ENCODE measurements around the gene ARHGAP22. TPM values are rescaled to one million over a fixed set of nuclear protein-coding genes. Genes with fewer than 3 reads are reported as not detected.

The ARHGAP22 gene
- polyA plus RNA-seq, 3 donors: 1.5 to 7.8 (median 1.9) TPM

- Histone ChIP-seq H3K4me3 (replicated peaks in 1 of 3; ENCODE audit: low read depth in 2 of 3, low read length in 3 of 3) (no peak overlapping the region), H3K36me3 (replicated peaks in 1 of 2; ENCODE audit: control insufficient read depth in 1 of 2, insufficient read depth in 2 of 2, low read length in 2 of 2) (no peaks in the 10 kb centered on the region), H3K79me2 (ENCODE audit: insufficient read depth, low read length) (no peaks in the 10 kb centered on the region), H3K4me1 (ENCODE audit: control insufficient read depth in 1 of 2, insufficient read depth in 2 of 2, low read length in 2 of 2) (peaks cover 20 to 28% of the 10 kb centered on the region in 2 donors), H3K27ac (ENCODE audit: low read depth in 1 of 2, low read length in 2 of 2) (no peak overlapping the region), H3K9ac (ENCODE audit: insufficient read depth, low read length, poor library complexity, severe bottlenecking) (no peak overlapping the region), H2AFZ (ENCODE audit: insufficient read depth, low read depth, low read length, poor library complexity, severe bottlenecking) (no peak overlapping the region), H4K20me1 (ENCODE audit: insufficient read depth, low read length) (no peaks in the 10 kb centered on the region), H3K9me3 (replicated peaks in 1 of 2; ENCODE audit: control insufficient read depth in 1 of 2, insufficient read depth in 1 of 2, low read length in 2 of 2) (no peaks in the 10 kb centered on the region), H3K27me3 (ENCODE audit: control insufficient read depth in 2 of 2, insufficient read depth in 2 of 2, low read length in 2 of 2) (no peaks in the 10 kb centered on the region), H3K4me2 (replicated peaks; ENCODE audit: extremely low read depth, low read length, poor library complexity, severe bottlenecking) (no peak overlapping the region)
- H3K27me3 Mint-ChIP-seq (ENCODE audit: low read depth in 3 of 3): peaks cover 0 to 11% (median 2%) of the 10 kb centered on the region in 3 donors
- H3K9me3 Mint-ChIP-seq: peaks cover 0 to 6% (median 2%) of the 10 kb centered on the region in 7 donors
- peaks cover 30% of the 10 kb centered on the region for H3K4me1 Mint-ChIP-seq
- TF ChIP-seq CTCF (IDR thresholded peaks at IDR 0.05): no peak
- peak overlapping the region in 4 of 7 donors; percentile 5 to 64 (median 37) for H3K27ac Mint-ChIP-seq
- DNase-seq: peak in 2 of 3 donors; percentile 54 to 61
- WGBS (ENCODE audit: insufficient coverage): 80% methylated on average over 2 of the region's 3 CpGs
- no peak overlapping the region for H3K4me3 Mint-ChIP-seq
- H3K36me3 Mint-ChIP-seq: no peaks in the 10 kb centered on the region
- intact Hi-C loops (cut with micrococcal nuclease): no loop called here
These were observed 7.5 kb upstream of the ARHGAP22 start for GRCh38 chr10:48612236-48612943.

DNA sequence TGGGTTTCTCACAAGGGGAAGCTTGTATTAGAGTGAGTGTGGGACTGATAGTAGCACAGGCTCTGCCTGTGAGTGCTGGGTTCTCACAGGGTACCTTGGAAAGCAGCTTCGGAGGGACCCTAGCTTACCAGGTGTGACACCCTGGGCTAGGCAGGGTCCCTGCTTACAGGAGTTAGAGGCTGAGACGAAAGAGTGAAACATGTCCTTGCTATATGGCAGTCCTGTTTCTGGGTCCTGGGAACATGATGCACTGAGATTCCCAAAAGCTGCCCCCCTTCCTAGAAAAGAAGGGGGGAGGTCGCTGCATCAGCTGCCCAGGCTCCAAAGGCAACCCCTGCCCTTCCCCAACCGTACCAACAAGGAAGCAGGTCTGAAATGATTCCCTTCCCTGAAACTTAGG lies 6.3 kb upstream of the ARHGAP22 start:
- no peak overlapping the region for H3K4me3 ChIP-seq (replicated peaks in 1 of 3; ENCODE audit: low read depth in 2 of 3, low read length in 3 of 3)
- TF ChIP-seq CTCF (IDR thresholded peaks at IDR 0.05): no peak
- H3K36me3 ChIP-seq (replicated peaks in 1 of 2; ENCODE audit: control insufficient read depth in 1 of 2, insufficient read depth in 2 of 2, low read length in 2 of 2): no peaks in the 10 kb centered on the region
- 100% methylated on average over 2 of the region's 4 CpGs for WGBS (ENCODE audit: insufficient coverage)
- Mint-ChIP-seq H3K27ac (peak overlapping the region in 1 of 7 donors; percentile 13), H3K36me3 (peaks cover 0 to 3% of the 10 kb centered on the region in 2 donors), H3K9me3 (peaks cover 0 to 6% (median 4%) of the 10 kb centered on the region in 7 donors), H3K4me3 (no peak overlapping the region), H3K4me1 (peaks cover 42% of the 10 kb centered on the region), H3K27me3 (ENCODE audit: low read depth in 3 of 3) (peaks cover 0 to 13% (median 2%) of the 10 kb centered on the region in 3 donors)
- H2AFZ ChIP-seq (ENCODE audit: insufficient read depth, low read depth, low read length, poor library complexity, severe bottlenecking): no peak overlapping the region
- H3K4me2 ChIP-seq (replicated peaks; ENCODE audit: extremely low read depth, low read length, poor library complexity, severe bottlenecking): no peak overlapping the region
- H4K20me1 ChIP-seq (ENCODE audit: insufficient read depth, low read length): no peaks in the 10 kb centered on the region
- H3K27ac ChIP-seq (ENCODE audit: low read depth in 1 of 2, low read length in 2 of 2): no peak overlapping the region
- H3K79me2 ChIP-seq (ENCODE audit: insufficient read depth, low read length): no peaks in the 10 kb centered on the region
- no peak overlapping the region for H3K9ac ChIP-seq (ENCODE audit: insufficient read depth, low read length, poor library complexity, severe bottlenecking)
- no peak for DNase-seq
- peaks cover 32 to 40% of the 10 kb centered on the region in 2 donors for H3K4me1 ChIP-seq (ENCODE audit: control insufficient read depth in 1 of 2, insufficient read depth in 2 of 2, low read length in 2 of 2)
- intact Hi-C loops (cut with micrococcal nuclease): no loop called here
- no peaks in the 10 kb centered on the region for H3K27me3 ChIP-seq (ENCODE audit: control insufficient read depth in 2 of 2, insufficient read depth in 2 of 2, low read length in 2 of 2)
- no peaks in the 10 kb centered on the region for H3K9me3 ChIP-seq (replicated peaks in 1 of 2; ENCODE audit: control insufficient read depth in 1 of 2, insufficient read depth in 1 of 2, low read length in 2 of 2)

Measured in CD14-positive monocyte (primary cell).